GM18520 (cell line): ENCODE results near the gene CNTNAP5.

Source experiments
- ATAC-seq: cut with Tn5 transposase; IDR thresholded peaks from one replicate; pipeline ENCODE4 v1.9.1; 2021; ENCODE audit not compliant: unreplicated experiment

CNTNAP5 gene

GRCh38 chr2:124258140-124258880 is 233.2 kb downstream of the CNTNAP5 start:
- no peak for ATAC-seq

GRCh38 chr2:124261456-124261855 is 236.4 kb downstream of the CNTNAP5 start:
- ATAC-seq: no peak

- ATAC-seq: no peak
Measured at GRCh38 chr2:124264551-124265091, 239.5 kb downstream of the CNTNAP5 start.

- ATAC-seq: no peak
Measured at GRCh38 chr2:124267794-124268193, 242.7 kb downstream of the CNTNAP5 start.

GRCh38 chr2:124269348-124269747 is 244.3 kb downstream of the CNTNAP5 start:
- ATAC-seq: no peak

- no peak for ATAC-seq
Measured at GRCh38 chr2:124272261-124272841, 247.3 kb downstream of the CNTNAP5 start.

- ATAC-seq: no peak
Measured at GRCh38 chr2:124281541-124281940, 256.5 kb downstream of the CNTNAP5 start.

GRCh38 chr2:124283096-124283495 is 258.0 kb downstream of the CNTNAP5 start:
- no peak for ATAC-seq

GRCh38 chr2:124286089-124286783 is 261.1 kb downstream of the CNTNAP5 start:
- ATAC-seq: no peak

- ATAC-seq: no peak
Measured at GRCh38 chr2:124289060-124289459, 264.0 kb downstream of the CNTNAP5 start.

- ATAC-seq: no peak
Measured at GRCh38 chr2:124289615-124290014, 264.5 kb downstream of the CNTNAP5 start.

GRCh38 chr2:124296470-124296869 is 271.4 kb downstream of the CNTNAP5 start:
- no peak for ATAC-seq

- ATAC-seq: no peak
Measured at GRCh38 chr2:124301915-124302314, 276.8 kb downstream of the CNTNAP5 start.

GRCh38 chr2:124308319-124309062 is 283.4 kb downstream of the CNTNAP5 start:
- ATAC-seq: no peak

GRCh38 chr2:124309563-124310138 is 284.6 kb downstream of the CNTNAP5 start:
- no peak for ATAC-seq

GRCh38 chr2:124310671-124311070 is 285.6 kb downstream of the CNTNAP5 start:
- ATAC-seq: no peak

GRCh38 chr2:124314084-124314483 is 289.0 kb downstream of the CNTNAP5 start:
- no peak for ATAC-seq

GRCh38 chr2:124315221-124315880 is 290.3 kb downstream of the CNTNAP5 start:
- ATAC-seq: no peak

- ATAC-seq: no peak
Measured at GRCh38 chr2:124316133-124316532, 291.0 kb downstream of the CNTNAP5 start.

GRCh38 chr2:124316881-124317605 is 292.0 kb downstream of the CNTNAP5 start:
- ATAC-seq: no peak
